GM13976 (cell line): ENCODE results near the gene SYT1.
"Not testable (repeated sequence)": the region's sequence is repeated elsewhere in the genome, so short reads cannot be mapped to it uniquely, and the experiment has no call there.

Experiments used
- DNase-seq: peaks from one replicate; pipeline ENCODE4 v3.0.0; 2012; ENCODE audit warnings: low spot score
- in situ Hi-C: fragments of 300-500 bp; cut with MboI; formaldehyde crosslinking; loops from one replicate; pipeline ENCODE4 v1.12.0; 2022; ENCODE audit warnings: low sequenced_read_pairs, mixed read lengths, inconsistent platforms; ENCODE audit not compliant: unreplicated experiment
- TF ChIP-seq, protein P1 (sequence below): IDR thresholded peaks from 2 replicates; pipeline ENCODE4 v1.5.1; 2012; ENCODE audit warnings: borderline replicate concordance, mild to moderate bottlenecking; ENCODE audit not compliant: insufficient read depth; ENCODE audit errors: extremely low read depth, missing control alignments, control extremely low read depth

SYT1 gene

DNA sequence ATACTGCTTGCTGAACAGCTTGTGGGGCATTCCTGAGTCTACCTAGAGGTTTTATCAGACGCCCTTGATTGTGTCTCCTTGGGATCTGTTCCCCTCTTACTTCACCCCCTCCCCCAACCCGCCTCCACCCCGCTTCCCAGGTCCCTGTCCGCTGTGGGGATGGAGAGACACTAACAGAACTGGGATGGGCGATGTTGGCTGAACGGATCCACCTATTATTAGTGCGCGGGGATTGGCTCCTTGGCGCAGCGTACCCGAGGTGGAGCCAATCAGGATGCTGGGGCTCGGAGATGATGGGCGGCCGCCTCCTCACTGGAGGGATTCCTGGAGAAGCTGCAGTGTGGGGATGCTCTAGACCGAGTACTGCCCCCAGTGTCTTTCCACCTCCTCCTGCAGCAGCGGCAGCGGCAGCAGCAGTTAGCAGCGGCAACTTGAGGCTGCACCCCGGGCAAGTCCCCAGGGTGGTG lies at the start of gene SYT1:
TSS of gene SYT1 (plus strand) at position 372 of the 467 bp plus-strand sequence.
- TF ChIP-seq, protein P1, sequence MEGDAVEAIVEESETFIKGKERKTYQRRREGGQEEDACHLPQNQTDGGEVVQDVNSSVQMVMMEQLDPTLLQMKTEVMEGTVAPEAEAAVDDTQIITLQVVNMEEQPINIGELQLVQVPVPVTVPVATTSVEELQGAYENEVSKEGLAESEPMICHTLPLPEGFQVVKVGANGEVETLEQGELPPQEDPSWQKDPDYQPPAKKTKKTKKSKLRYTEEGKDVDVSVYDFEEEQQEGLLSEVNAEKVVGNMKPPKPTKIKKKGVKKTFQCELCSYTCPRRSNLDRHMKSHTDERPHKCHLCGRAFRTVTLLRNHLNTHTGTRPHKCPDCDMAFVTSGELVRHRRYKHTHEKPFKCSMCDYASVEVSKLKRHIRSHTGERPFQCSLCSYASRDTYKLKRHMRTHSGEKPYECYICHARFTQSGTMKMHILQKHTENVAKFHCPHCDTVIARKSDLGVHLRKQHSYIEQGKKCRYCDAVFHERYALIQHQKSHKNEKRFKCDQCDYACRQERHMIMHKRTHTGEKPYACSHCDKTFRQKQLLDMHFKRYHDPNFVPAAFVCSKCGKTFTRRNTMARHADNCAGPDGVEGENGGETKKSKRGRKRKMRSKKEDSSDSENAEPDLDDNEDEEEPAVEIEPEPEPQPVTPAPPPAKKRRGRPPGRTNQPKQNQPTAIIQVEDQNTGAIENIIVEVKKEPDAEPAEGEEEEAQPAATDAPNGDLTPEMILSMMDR: no peak
- peak; percentile 22 for DNase-seq
- in situ Hi-C loops: no loop called here

DNA sequence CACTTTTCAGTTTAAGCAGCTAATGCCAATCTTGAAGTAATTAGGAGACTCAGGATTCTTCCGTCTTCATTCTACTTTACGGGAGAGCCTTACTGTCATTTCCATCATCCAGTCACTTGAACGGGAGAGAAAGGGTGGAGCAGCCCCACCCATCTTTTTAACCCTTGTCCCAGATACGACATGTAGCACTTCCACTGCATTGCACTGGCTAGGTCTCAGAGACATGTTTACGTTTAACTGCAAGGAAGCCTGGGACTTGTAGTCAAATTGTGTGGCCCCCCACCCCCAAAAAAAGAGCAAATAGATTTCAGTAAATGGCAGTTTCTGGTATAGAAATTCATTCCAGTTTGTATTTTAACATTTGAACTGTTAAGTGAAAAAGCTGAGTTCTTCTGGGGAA lies 46.1 kb upstream of the SYT1 start:
- DNase-seq: no peak
- TF ChIP-seq, protein P1: no peak
- in situ Hi-C loops: no loop called here

DNA sequence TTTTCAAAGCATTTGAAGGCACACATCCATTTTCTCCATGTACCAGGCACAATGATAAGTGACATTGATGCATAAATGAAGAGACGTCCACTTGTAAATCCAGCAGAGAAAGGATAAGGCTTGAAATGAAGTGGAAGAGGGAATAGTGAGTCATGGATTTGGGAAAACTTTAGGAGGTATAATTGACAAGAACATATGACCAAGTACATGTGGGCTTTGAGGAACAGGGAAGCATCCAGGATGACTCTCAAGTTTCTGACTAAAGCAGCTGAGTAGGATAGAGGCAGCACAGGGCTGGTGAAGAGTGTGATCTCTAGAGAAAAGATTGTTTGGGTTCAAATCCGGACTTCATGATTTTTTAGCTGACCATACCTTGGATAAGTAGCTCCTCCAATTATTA lies 43.6 kb upstream of the SYT1 start:
- in situ Hi-C loops: no loop called here
- TF ChIP-seq, protein P1: no peak

DNA sequence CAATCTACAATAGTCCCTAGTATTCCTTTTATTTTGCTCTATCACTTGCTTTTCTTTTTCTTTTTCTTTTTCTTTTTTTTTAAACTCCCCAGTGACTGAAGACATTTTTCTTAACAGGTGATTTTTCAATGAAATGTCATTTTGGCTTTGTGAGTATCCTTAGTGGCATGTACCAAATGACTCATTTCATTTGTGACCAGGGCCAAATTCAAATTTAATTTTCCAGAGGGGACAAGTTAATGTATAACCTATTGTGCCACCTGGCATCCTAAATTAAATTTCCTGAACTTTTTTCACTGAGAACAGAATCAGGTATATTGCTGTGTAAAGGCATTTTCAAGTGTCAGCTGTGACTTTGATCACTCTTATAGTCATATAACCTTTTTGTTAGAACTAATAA lies 39.7 kb upstream of the SYT1 start:
- TF ChIP-seq, protein P1: no peak
- DNase-seq: no peak
- in situ Hi-C loops: no loop called here

More for the DNA sequence above, 43.6 kb upstream of the SYT1 start:
- DNase-seq: no peak

DNA sequence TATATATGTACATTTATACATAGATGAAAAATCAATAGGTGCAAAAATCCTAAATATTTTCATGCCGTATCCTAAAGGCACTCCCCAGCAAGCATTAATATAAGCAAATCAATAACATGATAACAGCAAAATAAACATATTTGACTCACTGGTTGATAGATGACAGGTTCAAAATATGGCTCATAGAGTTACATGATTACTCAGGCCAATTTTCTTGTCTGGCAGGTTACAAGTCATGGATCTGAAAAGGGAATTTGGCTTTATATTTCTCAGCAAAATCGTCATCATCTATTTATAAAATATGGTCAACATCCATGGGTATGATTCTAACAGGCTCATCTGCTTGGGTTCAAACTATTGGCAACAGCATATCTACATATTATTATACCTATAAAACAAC lies 34.9 kb upstream of the SYT1 start:
- TF ChIP-seq, protein P1: no peak
- in situ Hi-C loops: no loop called here
- DNase-seq: no peak

DNA sequence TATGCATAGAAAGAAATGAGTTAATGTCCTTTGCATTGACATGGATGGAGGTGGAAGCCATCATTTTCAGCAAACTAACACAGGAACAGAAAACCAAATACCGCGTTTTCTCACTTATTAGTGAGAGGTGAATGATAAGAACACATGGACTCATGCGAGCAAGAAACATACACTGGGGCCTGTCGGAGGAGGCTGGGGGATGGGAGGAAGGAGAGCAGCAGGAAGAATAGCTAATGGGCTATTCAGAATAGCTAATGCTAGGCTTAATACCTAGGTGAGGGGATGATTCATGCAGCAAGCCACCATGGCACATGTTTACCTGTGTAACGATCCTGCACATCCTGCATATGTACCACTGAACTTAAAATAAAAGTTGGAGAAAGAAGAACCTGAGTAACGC lies 29.1 kb upstream of the SYT1 start:
- in situ Hi-C loops: no loop called here
- TF ChIP-seq, protein P1: no peak
- DNase-seq: no peak

DNA sequence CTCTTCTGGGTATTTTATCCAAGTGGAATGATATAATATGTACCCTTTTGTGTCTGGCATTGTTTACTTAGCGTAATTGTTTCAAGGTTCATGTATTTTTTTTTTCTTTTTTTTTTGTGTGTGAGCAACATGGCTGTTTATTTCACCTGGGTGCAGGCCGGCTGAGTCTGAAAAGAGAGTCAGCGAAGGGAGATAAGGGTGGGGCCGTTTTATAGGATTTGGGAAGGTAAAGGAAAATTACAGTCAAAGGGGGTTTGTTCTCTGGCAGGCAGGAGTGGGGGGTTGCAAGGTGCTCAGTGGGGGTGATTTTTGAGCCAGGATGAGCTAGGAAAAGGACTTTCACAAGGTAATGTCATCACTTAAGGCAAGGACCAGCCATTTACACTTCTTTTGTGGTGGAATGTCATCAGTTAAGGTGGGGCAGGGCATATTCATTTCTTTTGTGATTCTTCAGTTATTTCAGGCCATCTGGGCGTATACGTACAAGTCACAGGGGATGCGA lies 24.0 kb upstream of the SYT1 start:
- in situ Hi-C loops, DNase-seq: not testable (repeated sequence)

DNA sequence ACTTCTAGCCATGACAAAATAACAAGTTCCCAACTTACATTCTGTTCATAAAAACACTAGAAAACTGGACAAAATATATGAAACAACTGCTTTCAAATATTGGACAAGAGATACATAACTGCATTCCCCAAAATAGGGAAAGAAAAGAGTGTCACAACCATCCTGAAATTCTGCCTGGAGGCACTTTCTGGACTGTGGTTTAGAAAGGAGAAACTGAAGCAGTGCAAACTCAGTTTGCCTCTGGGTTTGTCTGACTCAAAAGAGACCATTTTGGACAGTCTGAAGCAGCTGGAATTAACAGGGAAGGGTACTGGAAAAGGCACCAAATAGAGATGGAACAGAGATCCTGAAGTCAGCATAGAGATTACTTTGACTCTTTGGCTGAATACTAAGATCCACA lies 11.3 kb upstream of the SYT1 start:
- no peak for DNase-seq
- TF ChIP-seq, protein P1: no peak
- in situ Hi-C loops: no loop called here
